ENCODE data around the gene MUC3A.
"Not testable (repeated sequence)": the region's sequence is repeated elsewhere in the genome, so short reads cannot be mapped to it uniquely, and the experiment has no call there.

MUC3A gene, protein sequence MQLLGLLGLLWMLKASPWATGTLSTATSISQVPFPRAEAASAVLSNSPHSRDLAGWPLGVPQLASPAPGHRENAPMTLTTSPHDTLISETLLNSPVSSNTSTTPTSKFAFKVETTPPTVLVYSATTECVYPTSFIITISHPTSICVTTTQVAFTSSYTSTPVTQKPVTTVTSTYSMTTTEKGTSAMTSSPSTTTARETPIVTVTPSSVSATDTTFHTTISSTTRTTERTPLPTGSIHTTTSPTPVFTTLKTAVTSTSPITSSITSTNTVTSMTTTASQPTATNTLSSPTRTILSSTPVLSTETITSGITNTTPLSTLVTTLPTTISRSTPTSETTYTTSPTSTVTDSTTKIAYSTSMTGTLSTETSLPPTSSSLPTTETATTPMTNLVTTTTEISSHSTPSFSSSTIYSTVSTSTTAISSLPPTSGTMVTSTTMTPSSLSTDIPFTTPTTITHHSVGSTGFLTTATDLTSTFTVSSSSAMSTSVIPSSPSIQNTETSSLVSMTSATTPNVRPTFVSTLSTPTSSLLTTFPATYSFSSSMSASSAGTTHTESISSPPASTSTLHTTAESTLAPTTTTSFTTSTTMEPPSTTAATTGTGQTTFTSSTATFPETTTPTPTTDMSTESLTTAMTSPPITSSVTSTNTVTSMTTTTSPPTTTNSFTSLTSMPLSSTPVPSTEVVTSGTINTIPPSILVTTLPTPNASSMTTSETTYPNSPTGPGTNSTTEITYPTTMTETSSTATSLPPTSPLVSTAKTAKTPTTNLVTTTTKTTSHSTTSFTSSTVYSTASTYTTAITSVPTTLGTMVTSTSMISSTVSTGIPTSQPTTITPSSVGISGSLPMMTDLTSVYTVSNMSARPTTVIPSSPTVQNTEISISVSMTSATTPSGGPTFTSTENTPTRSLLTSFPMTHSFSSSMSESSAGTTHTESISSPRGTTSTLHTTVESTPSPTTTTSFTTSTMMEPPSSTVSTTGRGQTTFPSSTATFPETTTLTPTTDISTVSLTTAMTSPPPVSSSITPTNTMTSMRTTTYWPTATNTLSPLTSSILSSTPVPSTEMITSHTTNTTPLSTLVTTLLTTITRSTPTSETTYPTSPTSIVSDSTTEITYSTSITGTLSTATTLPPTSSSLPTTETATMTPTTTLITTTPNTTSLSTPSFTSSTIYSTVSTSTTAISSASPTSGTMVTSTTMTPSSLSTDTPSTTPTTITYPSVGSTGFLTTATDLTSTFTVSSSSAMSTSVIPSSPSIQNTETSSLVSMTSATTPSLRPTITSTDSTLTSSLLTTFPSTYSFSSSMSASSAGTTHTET (N-terminal part only)

DNA sequence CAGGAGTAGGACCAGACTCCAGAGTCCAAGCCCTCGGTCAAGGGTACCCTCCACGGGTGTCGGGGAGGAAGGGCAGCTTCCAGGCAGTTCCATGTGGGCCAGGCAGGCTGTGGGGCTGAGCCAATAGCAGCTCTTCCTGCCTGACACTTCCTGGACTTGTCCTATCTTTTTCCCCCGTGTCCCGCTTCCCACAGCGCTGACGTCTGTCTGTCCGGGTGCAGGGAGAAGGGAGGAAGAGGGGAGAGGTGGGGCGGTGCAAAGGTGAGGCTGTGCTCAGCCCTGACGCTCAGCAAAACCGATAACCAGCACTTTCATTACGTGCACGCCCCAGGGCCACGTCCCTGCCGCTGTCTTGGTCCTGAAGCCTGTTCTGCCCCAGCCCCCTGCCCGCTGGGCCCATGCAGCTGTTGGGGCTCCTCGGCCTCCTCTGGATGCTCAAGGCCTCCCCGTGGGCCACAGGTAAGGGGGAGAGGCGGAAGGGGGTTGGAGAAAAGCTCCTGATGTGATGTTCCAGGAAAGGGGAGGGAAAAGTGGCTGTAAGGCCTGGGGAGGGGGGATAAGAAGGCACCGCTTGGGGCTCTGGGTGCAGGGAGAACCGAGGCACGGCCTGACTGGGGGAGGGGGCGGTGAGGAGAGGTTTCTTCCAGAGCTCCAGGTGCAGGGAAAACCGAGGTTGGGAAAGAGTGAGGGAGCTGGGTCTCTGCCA lies at the start of gene MUC3A:
MUC3A (plus strand) TSS at position 308 of the 706 bp plus-strand sequence; CDS start at position 399, 91 bp downstream.
- DNase-seq (ENCODE audit: low read depth in 2 of 2): no peak

DNA sequence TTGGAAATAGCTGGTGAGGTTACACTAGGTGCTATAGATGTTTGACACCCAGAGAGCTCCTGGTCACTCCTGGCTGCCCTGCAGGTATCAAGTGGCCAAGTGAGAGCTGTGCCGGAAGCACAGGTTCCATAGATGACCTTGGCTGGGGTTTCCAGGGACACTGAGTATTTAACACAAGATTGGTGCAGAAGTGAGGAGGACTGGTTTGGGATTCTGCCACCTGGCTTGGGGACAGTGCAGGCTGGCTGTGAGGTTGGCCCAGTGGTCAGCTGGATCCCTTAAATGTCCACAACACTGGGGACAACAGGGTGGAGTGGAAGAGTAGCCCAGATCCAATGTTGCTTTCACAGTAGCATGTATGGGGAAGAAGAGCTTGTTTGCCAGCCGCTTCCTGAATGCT lies 48.4 kb upstream of the MUC3A start:
- DNase-seq (ENCODE audit: low read depth in 2 of 2): no peak

DNA sequence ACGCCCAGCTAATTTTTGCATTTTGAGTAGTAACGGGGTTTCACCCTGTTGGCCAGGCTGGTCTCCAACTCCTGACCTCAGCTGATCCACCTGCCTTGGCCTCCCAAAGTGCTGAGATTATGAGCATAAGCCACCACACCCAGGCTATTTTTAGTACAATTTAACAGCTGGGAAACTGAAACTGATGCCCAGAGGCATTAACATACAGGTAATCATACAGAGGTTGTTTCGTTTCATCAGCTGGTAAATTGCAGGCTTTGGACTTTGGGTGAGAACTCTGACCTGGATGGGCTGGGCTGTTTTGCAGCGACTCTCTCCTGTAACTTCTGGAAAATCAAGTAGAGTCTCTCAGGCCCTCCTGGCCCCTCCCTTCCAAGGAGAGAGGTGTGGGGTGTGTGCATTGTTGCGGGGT lies 47.4 kb upstream of the MUC3A start:
- no peak for DNase-seq (ENCODE audit: low read depth in 2 of 2)

DNA sequence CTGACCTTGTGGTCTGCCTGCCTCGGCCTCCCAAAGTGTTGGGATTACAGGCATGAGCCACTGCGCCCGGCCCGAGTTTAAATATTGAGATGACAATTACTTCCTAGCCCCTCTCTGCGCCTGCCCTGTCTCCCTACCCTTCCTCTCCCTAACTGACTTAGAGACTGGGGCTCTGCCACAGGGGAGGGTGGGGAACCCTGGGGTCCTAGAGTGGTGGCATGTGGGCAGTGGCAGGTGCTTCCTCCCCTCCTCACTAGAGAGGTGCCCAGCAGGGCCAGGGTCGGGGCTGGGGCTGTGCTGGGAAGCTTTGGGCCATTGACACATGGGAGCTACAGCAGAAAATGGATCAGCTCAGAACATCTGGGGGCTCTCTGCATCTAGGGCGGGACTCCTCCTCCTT lies 46.7 kb upstream of the MUC3A start:
- DNase-seq (ENCODE audit: low read depth in 2 of 2): no peak

DNA sequence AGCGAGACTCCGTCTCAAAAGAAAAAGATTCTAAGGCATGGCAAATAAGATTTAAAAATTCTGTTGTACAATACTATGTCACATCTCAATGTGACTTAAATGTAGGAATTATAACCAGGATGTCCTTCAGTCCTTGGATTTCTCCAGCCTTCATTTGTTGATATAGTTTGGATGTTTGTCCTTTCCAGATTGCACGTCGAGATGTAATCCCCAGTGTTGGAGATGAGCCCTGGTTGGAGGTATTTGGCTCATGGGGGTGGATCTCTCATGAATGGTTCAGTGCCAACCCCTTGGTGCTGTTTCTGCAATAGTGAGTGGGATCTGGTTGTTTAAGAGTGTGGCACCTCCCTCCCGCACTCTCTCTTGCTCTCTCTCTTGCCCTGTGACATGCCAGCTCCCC lies 40.8 kb upstream of the MUC3A start:
- DNase-seq (ENCODE audit: low read depth in 2 of 2): no peak

DNA sequence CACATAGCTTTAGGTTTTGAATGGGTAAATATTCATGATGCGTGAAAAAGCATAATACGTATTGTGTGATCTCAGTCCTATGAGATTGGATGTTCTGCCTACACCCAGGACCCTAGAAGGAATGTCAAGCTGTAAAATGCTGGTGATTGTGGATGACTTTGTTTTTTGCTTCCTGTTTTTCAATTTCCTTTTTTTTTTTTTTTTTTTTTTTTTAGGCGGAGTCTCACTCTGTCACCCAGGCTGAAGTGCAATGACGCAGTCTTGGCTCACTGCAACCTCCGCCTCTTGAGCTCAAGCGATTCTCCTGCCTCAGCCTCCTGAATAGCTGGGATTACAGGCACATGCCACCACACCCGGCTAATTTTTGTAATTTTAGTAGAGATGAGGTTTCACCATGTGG lies 38.9 kb upstream of the MUC3A start:
- DNase-seq (ENCODE audit: low read depth in 2 of 2): not testable (repeated sequence)

DNA sequence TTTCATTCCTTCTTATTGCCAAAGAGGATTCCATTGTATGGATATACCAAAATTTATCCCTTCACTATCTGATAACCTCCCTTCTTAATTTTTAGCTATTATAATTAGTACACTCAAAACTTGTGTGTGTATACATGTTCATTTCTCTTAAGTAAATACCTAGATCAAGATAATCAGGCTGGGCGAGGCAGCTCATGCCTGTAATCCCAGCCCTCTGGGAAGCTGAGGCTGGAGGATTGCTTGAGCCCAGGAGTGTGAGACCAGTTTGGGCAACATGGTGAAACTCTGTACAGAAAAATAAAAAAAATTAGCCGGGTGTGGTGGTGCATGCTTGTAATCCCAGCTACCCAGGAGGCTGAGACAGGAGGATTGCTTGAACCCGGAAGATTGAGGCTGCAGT lies 37.9 kb upstream of the MUC3A start:
- no peak for DNase-seq (ENCODE audit: low read depth in 2 of 2)

DNA sequence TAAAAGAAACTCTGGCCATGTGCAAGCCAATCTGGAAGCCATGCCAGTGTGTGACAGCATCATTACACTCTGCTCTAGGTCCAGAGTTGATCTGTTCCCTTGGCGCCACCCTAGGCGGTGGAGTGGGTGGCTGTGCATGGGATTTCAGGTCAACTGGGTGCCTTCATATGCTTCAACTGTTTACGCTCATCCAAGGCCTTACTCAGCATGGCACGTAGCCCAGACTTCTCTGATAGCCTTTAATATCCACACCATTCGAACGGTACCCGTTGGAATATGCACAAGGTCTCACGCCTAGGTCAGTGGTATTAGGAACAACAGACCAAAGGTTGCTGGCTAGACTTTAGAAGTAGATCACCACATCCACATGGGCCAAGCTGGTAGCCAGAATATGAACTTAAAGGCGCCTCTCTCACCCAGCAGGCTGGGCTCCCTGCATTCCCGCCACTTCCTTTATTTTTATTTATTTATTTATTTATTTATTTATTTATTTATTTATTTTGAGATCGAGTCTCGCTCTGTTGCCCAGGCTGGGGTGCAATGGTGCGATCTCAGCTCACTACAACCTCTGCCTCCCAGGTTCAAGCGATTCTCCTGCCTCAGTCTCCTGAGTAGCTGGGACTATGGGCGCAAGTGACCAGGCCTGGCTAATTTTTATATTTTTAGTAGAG lies 35.0 kb upstream of the MUC3A start:
- no peak for DNase-seq (ENCODE audit: low read depth in 2 of 2)

DNA sequence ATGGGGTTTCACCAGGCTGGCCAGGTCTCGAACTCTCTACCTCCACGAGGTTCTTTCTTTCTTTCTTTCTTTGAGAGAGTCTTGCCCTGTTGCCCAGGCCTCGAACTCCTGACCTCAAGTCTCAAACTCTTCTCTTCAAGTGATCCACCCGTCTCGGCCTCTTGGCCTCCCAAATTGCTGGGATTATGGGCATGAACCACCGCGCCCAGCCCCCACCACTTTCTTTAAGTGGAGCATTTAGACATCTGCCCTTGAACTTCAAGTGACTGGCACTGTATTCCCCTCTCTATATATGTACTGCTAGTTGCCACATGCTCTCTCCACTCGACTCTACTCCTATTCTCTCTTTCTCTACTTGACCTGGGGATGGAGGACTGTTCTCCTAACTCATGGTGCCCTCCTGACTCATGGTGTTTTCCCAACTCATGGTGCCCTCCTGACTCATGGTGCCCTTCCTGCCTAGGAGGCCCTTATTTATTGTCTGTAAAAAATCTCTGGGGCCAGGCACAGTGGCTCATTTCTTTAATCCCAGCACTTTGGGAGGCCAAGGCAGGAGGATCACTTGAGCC lies 34.4 kb upstream of the MUC3A start:
- no peak for DNase-seq (ENCODE audit: low read depth in 2 of 2)

DNA sequence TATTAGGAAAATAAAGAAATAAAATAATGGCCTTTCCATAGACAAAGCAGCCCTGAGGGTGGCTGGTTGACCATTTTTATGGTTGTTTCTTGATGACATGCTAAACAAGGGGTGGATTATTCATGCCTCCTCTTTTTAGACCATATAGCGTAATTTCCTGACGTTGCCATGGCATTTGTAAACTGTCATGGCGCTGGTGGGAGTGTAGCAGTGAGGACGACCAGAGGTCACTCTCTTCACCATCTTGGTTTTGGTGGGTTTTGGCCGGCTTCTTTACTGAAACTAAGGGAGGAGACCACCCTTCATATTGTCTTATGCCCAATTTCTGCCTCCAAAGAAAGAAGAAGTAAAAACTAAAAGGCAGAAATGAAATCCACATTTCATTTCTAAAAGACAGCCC lies 30.0 kb upstream of the MUC3A start:
- not testable (repeated sequence) for DNase-seq (ENCODE audit: low read depth in 2 of 2)

DNA sequence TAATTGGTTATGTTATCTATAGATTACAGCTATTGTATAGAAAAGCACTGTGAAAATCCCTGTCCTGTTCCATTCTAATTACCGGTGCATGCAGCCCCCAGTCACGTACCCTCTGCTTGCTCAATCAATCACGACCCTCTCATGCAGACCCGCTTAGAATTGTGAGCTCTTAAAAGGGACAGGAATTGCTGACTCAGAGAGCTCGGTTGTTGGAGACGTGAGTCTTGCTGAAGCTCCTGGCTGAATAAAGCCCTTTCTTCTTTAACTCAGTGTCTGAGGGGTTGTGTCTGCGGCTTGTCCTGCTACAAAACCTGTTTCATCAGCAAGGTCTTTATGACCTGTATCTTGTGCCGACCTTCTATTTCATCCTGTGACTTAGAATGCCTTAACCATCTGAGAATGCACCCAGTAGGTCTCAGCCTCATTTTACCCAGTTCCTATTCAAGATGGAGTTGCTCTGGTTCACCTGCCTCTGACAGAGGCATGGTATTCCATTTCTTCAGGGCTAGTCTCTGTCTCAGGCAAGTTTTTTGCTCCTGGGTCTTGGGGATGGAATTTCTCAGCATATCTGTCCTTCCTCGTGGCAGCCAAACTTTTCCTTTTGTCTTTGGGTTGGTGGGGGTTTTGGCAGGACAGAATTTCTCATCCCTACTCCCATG lies 29.4 kb upstream of the MUC3A start:
- DNase-seq (ENCODE audit: low read depth in 2 of 2): not testable (repeated sequence)

DNA sequence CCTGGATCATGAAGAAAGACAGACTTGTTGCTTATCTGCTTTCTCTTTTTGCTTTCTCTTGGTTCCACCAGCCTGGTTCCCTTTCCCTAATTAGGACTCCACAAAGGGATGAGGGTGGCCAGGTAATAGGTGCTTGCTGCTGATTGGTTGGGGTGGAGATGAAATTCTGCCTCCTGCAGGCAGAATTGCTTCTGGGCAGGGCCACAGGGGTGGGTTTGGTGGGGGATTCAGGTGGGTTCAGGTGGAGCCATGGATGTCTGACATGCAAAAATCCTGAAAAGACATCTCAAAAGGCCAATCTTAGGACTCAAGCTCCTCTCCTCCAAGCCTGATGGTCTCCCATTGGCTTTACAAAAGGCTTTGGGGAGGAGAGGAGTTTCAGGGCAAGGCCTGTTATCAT lies 28.3 kb upstream of the MUC3A start:
- DNase-seq (ENCODE audit: low read depth in 2 of 2): no peak

DNA sequence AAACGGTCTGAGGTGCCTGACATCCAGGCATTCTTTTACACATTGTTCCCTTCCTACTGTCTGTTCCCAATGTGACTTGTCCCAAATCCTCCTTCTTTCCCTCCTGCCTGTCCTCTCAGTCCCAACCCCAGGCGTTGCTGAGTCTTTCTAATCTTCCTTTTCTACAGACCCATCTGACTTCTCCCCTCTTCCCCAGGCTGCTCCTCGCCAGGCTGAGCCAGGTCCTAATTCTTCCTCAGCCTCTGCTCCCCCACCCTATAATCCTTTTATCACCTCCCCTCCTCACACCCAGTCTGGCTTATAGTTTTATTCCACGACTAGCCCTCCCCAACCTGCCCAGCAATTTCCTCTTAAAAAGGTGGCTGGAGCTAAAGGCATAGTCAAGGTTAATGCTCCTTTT lies 25.7 kb upstream of the MUC3A start:
- not testable (repeated sequence) for DNase-seq (ENCODE audit: low read depth in 2 of 2)

DNA sequence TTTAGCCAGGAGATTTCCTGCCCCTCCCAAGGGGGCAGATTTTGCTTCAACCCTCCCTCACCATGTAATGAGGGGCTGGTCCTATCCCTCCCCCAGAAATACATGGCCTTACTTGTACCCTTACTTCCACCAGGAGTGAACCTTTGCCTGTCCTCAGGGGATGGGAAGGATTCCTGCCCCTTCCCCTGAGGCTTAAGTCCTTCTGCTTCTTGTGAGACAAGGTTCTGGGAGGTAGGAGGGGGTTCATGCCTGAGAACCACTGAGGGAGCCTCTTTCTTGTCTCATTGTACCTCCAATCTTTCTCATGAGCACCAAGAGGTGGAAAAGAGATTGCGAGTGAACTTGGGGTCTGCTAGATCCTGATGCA lies 19.5 kb upstream of the MUC3A start:
- DNase-seq (ENCODE audit: low read depth in 2 of 2): no peak

DNA sequence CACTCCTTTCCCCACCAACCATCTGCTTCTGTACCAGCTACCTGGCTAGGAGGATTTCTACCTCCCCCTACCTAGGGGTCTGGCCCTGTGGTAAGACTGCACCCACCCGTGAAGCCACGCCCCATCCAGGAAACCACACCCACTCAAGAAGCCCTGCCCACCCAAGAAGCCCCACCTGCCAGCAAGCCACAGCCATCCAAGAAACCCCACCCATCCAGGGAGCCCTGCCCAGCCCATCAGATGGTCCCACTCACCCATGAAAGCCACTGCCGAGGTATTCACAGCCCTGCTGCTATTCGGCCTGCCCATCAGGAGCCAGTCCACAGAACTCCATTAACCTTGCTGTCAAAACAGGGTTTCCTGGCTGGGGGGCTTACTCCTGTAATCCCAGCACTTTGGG lies 15.6 kb upstream of the MUC3A start:
- no peak for DNase-seq (ENCODE audit: low read depth in 2 of 2)

DNA sequence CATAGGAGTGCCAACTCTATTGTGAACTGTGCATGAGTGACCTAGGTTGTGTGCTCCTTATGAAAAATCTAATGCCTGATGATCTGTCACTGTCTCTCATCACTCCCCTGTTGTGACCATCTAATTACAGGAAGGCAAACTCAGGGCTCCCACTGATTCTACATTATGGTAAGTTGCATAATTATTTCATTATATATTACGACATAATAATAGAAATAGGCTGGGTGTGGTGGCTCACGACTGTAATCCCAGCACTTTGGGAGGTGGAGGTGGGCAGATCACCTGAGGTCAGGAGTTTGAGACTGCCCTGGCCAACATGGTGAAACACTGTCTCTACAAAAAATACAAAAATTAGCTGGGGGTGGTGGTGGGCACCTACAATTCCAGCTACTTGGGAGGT lies 14.0 kb upstream of the MUC3A start:
- DNase-seq (ENCODE audit: low read depth in 2 of 2): not testable (repeated sequence)

DNA sequence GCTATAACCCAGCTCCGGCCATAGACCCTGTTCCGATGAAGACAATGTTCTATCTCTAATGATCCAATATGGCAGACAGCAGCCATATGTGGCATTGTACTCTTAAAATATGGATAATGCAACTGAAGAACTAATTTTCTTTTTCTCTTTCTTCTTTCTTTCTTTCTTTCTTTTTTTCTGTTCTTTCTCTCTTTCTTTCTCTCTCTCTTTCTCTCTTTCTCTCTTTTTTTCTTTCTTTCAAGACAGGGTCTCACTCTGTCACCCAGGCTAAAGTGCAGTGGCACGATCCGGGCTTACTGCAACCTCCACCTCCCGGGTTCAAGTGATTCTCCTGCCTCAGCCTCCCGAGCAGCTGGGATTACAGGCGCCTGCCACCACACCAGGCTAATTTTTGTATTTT lies 13.2 kb upstream of the MUC3A start:
- DNase-seq (ENCODE audit: low read depth in 2 of 2): not testable (repeated sequence)

DNA sequence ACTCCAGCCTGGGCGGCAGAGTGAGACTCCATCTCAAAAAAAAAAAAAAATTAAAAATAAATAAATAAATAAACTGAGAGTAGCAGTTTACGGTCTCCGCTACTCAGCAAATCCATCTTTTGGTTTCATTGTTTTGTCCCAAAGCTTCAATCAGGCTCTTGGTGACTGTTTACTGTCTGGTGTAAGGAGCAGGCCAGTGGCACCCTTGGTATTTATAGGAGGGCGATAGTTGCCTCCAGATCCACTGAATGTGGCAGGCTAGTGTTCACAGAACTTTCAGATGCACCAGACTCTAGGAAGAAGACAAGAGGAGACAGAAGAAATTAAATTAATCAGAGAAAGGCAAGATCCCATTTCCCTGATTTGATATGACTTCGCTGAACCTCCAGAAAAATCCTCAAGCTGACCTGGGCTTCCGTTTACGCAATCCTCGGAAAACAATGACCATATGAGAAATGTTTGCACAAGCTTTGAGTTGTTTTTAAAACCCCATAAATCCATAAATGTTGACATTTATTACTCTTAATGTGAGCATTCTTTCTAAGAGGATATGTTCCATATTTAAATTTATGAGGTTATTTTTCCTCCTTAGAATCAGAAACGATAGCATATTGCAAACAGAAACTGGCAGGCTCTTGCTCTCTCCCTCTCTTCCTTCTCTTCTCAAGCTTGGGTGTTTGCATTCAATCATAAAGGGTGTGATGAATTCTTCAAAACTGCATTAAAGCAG lies 7.1 kb upstream of the MUC3A start:
- no peak for DNase-seq (ENCODE audit: low read depth in 2 of 2)

DNA sequence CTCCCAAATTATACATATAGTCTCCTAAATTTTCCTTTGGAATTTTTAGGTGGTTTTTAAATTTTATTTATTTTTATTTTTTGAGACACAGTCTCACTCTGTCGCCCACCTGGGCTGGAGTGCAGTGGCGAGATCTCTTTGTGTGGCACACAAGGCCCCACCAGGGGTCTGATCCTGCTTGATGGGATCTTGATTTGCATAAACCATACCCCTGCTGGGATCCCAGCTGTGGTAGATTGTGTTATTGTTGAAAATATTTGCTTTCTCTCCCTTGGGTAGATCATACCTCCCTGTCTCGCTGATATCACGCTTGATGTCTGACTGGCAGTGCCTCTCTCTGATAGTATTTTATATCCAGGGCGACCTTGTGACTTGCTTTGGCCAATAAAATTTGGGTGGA lies 5.6 kb upstream of the MUC3A start:
- no peak for DNase-seq (ENCODE audit: low read depth in 2 of 2)

All from stimulated activated CD8-positive, alpha-beta memory T cell treated with anti-CD3 and anti-CD28 coated beads, Interleukin-7, amount 100 ng/mL, for 4 hours (primary cell).